ENCODE measurements around the gene HRC.

HRC gene

DNA sequence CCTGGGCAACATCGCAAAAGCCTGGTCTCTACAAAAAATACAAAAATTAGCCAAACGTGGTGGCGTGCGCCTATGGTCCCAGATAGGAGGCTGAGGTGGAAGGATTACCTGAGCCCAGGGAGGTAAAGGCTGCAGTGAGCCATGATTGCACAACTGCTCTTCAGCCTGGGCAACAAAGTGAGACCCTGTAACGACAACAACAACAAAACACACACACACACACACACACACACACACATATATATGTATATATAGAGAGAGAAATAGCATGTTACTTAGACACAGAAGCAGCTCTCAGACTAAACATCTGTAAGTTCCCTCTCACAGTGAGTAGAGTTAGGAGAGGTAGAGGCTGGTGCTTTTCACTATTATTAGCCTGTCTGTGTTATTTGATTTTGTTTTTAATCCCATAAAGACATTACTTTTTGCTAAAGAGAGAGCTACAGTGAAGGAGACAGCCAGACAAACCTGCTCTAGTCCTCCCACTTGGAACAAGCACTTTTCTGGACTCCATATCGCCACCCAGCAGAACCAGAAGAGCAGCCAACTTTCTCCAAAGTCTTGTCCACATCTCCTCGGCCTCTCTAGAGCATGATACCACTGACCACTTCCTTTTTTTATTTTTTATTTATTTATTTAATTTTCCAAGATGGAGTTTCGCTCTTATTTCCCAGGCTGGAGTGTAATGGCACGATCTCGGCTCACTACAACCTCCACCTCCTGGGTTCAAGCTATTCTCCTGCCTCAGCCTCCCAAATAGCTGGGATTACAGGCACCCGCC is 43.8 kb downstream of the HRC start:
- no peak for DNase-seq

DNA sequence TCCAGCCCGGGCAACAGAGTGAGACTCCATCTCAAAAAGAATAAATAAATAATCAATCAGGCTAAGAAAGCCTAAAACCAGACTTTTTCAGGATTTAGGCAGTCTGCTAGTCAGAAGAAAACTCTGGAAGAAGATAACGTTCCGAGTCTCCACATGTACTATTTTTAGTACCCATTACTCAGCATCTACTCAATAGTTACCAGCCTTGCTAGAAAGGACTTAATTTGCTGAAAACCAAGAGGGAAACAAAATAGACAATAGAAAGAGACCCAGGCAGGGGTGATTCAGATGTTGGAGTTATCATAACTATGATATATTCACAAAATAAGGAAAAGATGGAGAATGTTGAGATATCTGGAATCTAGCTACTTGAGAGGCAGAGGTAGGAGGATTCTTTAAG is 44.6 kb downstream of the HRC start:
- no peak for DNase-seq

DNA sequence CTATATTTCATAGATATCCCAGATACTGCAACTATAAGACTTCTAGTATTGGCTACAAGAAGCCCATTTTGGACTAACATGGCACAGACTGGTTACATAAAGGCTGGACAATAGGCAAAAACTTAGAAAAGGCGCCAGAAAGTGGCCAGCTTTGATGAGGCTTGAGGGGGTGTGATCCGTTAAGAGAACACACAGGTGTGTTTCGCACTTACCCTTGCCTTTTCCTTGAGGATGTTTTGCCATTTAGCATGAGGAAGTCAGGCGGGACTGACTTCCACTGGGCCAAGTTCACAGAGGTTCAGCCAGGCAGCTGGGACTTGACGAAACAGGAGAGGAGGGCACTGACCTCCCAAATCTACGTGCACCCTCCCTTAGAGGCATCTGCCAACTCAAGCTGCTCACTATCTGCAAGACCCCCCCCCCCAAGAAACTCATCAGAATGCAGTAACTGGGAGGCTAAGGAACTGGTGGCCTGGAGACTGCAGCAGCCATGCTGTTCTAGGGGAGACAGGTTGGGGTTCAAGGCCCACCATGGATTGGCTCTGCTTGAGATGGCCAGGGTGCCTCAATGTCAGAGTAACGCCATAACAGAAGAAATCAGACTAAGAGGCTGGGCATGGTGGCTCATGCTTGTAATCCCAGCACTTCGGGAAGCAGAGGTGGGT is 45.5 kb downstream of the HRC start:
- no peak for DNase-seq

DNA sequence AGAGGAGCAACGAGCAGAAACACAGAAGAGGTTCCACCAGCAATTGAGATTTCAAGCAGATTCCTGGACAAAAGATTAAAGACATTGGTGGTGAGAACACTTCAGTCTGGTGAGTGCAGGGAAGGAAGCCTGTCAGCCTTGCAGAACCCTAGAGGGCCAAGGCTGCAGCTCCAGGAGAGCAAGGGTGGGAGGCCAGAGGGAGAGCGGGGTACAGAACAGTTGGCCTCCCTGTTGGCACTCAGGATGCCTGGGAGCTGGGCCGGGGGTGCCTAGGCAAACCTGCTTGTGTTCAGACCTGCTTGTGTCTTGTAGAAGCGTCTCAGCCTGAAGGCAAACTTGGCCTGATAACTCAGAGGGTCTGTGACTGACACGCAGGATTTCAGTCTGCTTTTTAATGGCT is 46.1 kb downstream of the HRC start:
- no peak for DNase-seq

DNA sequence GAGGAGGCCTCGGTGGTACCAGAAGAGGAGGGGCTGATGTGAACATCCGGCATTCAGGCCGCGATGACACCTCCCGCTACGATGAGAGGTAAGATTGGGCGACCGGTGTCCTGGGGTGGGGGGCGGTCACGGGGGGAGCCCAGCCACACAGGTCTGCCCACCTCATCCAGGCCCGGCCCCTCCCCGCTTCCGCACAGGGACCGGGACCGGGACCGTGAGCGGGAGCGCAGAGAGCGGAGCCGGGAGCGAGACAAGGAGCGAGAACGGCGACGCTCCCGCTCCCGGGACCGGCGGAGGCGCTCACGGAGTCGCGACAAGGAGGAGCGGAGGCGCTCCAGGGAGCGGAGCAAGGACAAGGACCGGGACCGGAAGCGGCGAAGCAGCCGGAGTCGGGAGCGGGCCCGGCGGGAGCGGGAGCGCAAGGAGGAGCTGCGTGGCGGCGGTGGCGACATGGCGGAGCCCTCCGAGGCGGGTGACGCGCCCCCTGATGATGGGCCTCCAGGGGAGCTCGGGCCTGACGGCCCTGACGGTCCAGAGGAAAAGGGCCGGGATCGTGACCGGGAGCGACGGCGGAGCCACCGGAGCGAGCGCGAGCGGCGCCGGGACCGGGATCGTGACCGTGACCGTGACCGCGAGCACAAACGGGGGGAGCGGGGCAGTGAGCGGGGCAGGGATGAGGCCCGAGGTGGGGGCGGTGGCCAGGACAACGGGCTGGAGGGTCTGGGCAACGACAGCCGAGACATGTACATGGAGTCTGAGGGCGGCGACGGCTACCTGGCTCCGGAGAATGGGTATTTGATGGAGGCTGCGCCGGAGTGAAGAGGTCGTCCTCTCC is 47.4 kb downstream of the HRC start:
- DNase-seq: no peak

DNA sequence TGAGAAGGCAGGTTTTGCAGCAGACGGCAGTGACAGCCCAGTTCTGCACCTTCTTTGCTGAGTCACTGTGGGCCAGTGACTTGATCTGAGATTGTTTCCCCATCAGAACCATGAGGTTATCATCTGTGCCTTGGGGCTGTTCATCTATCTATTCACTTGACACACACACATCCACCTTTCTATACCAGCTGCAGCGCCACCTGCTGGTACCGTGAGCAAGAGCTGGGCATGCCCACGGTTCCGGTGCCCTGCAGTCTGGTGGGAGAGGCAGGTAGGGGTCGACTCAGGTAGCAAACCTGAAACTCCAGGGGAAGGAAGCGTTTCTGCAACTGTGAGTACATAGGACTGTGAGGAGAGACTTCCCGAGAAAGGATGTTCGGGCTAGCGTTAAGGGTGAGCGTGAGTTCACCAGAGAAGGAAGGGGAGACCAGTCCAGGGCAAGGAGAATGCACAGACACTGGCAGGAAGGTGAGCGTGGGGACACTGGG is 48.5 kb downstream of the HRC start:
- DNase-seq: no peak

DNA sequence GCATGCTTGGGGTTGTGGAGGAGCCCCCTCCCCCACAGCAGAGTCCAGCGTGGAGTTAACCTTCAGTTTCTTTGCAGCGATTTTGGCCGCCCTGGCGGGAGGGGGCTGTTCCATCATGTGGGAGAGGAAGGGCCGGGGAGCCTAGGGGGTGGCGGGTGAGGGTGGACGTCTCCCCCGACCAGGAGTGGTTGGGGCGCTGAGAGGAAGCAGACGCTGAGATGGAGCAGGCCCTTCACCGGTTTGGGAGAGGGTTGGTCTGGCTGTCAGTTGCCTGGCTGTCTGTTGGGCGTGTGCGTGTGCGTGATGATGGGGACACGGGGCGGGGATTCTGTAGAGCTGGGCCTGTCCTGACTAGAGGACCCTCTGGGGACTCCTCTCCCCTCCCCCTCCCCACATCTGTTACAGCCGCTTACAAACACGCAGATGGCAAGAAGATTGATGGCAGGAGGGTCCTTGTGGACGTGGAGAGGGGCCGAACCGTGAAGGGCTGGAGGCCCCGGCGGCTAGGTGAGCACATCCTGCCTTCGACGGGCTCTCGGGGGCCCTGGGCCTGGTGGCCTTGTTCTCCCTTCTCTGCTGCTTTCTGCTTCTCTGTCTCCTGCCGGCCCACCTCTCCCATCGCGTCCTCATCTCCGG is 50.8 kb downstream of the HRC start:
- DNase-seq: no peak

DNA sequence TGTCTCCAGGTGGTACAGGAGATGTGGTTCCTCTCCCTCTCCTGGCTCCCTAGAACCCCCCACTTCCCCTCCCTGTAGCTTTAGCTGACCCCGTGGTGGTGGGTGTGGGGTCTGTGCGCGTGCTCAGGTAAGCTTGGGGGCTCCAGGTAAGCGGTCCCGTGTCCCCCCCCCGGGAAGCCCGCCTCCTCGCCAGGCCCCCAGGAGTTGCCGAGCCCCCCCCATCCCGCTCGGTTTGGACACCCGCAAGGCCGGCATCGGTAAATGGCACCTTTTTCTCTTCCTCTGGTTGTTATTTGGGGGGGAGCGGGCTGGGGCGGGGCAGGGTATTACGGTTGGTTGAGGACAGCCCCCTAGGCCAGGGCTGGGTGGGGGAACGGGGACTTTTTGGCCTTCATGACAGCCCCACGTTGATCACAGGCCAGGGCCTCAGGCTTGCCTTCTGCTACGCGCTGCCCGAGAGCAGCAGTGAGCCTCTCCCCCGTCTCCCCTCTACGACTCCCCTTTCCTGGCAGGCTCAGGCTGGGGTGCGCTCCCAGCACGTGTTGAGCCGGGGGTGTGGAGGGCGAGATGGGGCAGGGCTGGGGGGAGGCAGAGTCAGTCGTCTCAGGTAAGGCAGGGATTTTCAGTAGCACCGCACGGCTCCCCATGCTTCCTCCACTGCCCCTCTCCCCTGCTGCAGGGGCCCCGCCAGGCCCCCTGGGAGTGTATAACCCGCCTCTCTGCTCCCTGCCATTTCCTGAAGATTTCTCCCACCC is 51.7 kb downstream of the HRC start:
- DNase-seq: no peak

DNA sequence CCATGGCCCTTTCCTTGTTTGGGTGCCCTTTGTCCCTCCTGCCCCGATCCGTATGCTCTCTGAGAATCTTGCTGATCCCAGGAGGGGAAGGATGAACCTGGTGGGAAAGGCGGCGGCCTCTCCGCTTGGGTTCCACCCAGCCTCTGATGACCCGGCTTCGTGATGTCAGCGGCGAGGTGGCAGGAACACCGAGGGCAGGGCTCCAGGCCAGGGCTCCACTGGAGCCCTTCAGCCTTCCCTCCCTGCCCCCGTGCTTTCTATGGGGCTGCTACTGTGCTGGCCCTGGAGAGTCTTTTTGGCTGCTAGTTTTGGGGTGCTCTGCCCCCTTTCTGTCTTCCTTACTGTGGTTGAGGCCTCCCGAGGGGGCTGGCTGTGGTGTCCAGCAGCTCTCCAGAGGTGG is 52.9 kb downstream of the HRC start:
- no peak for DNase-seq
